HUES64 (cell line): ENCODE results near the gene ST8SIA4.
A peak's percentile ranks its signal among the peaks of the same experiment; 100 is the strongest.

Source experiments
- H3K27ac ChIP-seq: 2 replicates; pipeline ENCODE4 v1.7.0; 2013; ENCODE audit warnings: low read depth, low read length, inconsistent platforms
- H3K27me3 ChIP-seq: 2 replicates; pipeline ENCODE4 v1.6.1; 2013; ENCODE audit warnings: mild to moderate bottlenecking, low read length; ENCODE audit not compliant: insufficient read depth
- H3K36me3 ChIP-seq: 2 replicates; pipeline ENCODE4 v1.6.1; 2013; ENCODE audit warnings: mild to moderate bottlenecking, low read length; ENCODE audit not compliant: insufficient read depth
- H3K4me1 ChIP-seq: 2 replicates; pipeline ENCODE4 v1.6.1; 2013; ENCODE audit warnings: mild to moderate bottlenecking, low read length, moderate library complexity; ENCODE audit not compliant: insufficient read depth
- H3K4me3 ChIP-seq: 2 replicates; pipeline ENCODE4 v1.5.1; 2013; ENCODE audit warnings: mild to moderate bottlenecking, low read length, moderate library complexity
- H3K9ac ChIP-seq: 2 replicates; pipeline ENCODE4 v1.6.1; 2013; ENCODE audit warnings: mild to moderate bottlenecking, low read depth, low read length
- H3K9me3 ChIP-seq: 2 replicates; pipeline ENCODE4 v1.6.1; 2013; ENCODE audit warnings: low read depth, low read length; ENCODE audit not compliant: insufficient read depth
- WGBS: fragments of 150-250, 120-280 bp; methylation state at CpG from one replicate; pipeline ENCODE4 v1.1.7; 2013; ENCODE audit warnings: missing lambda C conversion rate; 5-methylcytosine and 5-hydroxymethylcytosine counted together

The ST8SIA4 gene

DNA sequence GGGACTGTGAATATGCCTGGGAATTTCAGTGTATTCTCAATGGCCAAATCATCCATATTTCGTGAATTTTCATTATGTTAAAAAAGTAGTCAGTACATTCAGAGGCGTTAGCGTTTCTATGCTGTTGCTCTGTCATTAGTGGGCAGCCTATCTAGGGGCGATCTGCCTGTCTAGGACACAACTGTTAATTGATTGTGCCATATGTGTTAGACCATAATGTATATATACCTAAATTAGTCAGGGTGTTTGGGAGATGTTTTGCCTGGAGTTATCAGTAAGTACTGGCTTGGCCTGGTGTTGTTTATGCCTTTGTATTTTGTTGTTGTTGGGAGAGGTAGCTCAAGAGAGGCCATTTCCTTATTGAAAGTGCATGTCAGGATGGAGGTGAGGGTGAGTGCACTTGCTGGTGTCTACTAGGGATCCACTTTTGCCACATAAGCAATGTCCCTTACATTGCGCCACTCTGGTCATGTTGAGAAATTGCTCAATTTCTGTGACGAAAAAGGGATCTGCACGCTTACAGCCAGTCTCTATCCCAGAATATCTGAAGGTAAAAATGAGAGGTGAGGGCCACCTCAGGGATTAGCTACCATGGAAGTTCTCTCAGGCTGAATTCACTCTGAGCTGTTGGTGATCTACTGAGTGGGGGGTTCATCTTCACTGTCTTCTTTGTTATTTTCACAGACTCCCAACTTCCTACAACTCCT is 123.3 kb downstream of the ST8SIA4 start:
- 96% methylated on average over 7 of the region's 7 CpGs for whole genome bisulfite sequencing
- H3K27ac ChIP-seq = no peak overlapping the region
- H3K9ac ChIP-seq = no peak overlapping the region
- H3K4me3 ChIP-seq = no peak overlapping the region
- H3K9me3 ChIP-seq = no peaks in the 10 kb centered on the region
- no peaks in the 10 kb centered on the region for H3K36me3 ChIP-seq
- peaks cover 14% of the 10 kb centered on the region; the same call in 1 of the 2 replicates for H3K4me1 ChIP-seq
- H3K27me3 ChIP-seq = no peaks in the 10 kb centered on the region

DNA sequence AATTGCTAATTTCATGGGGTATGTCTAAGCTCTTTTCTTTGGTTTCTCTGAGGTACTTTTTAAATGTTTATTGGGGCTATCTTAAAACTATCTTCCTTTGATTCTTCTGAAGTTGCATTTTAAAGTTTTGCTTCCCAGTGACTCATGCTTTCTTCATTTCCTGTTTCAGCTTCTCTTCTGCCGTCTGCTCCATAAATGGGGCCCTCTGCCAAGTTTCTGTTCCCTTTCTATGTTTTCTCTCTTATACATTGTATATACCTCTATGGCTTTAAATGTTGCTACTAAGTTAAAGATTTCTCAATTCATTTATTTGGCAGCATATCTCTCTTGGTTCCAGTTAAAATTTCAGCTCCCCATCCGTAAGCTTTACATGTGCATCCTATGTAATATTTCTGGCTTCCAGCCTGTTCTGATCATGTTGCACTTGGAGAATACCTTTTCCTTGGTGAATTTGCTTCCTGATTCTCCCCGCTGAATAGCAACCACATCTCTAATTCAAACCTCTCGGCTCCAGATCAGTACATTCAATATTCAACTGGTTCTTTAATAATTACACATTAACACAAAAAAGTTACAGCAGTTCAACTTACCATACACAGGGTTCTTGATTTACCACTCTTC is 125.3 kb downstream of the ST8SIA4 start:
- Histone ChIP-seq H3K4me3 (no peak overlapping the region), H3K9me3 (no peaks in the 10 kb centered on the region), H3K9ac (no peak overlapping the region), H3K27ac (no peak overlapping the region), H3K4me1 (peaks cover 20% of the 10 kb centered on the region), H3K36me3 (no peaks in the 10 kb centered on the region), H3K27me3 (no peaks in the 10 kb centered on the region)
- WGBS = 85% methylated on average over 4 of the region's 4 CpGs

DNA sequence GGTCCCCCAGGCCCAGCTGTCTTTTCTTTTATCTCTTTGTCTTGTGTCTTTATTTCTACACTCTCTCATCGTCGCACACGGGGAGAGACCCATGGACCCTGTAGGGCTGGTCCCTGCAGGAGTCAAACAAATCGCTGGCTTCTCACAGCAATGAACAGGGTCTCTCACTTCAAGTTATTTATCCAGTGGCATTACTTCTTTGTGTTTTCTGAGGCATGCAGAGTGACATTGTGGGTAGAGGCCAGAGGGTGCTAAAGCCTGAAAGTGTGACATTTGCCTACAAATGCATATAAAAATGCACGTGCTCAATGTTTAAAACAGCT is 127.6 kb downstream of the ST8SIA4 start:
- H3K27ac ChIP-seq = no peak overlapping the region
- no peak overlapping the region for H3K4me3 ChIP-seq
- H3K4me1 ChIP-seq = peaks cover 31% of the 10 kb centered on the region
- no peaks in the 10 kb centered on the region for H3K27me3 ChIP-seq
- 87% methylated on average over 5 of the region's 5 CpGs for WGBS
- no peak overlapping the region for H3K9ac ChIP-seq
- H3K36me3 ChIP-seq = no peaks in the 10 kb centered on the region
- H3K9me3 ChIP-seq = no peaks in the 10 kb centered on the region

DNA sequence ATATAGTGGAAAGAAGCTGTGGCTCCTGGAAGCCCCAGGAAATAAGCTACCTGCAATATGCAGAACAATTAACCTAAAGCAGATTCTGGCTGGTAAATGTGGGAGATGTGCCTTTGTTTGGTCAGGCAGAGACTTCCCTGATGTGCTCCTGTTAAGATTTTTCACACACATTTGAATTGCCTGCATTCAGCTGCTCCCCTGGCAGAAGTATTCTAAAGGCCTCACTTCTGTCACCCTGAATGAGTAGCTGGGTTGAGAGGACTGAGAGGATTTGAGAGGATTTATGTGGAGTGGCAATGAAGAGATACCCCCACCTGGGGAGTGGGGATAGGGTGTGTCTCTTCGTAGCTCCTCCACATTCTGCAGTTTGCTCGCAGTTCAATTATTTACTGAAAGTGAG is 130.5 kb downstream of the ST8SIA4 start:
- Histone ChIP-seq H3K9me3 (no peaks in the 10 kb centered on the region), H3K27me3 (no peaks in the 10 kb centered on the region), H3K36me3 (no peaks in the 10 kb centered on the region), H3K4me1 (peaks cover 22% of the 10 kb centered on the region), H3K9ac (no peak overlapping the region), H3K27ac (peak overlapping the region; percentile 37; the same call in 1 of the 2 replicates), H3K4me3 (no peak overlapping the region)
- 73% methylated on average over 2 of the region's 2 CpGs for WGBS

DNA sequence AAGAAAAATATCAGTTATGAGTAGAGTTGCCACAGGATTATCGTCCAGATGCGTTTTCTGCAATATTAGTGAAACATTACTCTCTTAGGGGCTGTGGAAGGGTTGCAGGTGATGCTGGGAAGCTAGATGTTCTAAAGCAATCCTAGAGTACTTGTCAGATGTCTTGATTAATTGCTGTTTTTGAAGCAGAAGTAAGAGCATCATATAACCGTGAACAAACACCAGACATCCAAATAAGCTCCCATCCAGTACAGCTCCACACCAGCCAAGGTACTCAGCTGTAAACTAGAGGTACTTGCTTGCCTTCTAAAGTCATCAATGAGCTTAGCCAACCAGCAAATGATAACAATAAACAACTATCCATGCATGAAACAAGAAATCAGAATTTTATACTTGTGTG is 131.1 kb downstream of the ST8SIA4 start:
- Histone ChIP-seq H3K4me3 (no peak overlapping the region), H3K4me1 (peaks cover 17% of the 10 kb centered on the region), H3K36me3 (no peaks in the 10 kb centered on the region), H3K27me3 (no peaks in the 10 kb centered on the region), H3K27ac (peak overlapping the region; percentile 37; the same call in 1 of the 2 replicates), H3K9ac (no peak overlapping the region), H3K9me3 (no peaks in the 10 kb centered on the region)
- WGBS = 95% methylated on average over 3 of the region's 3 CpGs

DNA sequence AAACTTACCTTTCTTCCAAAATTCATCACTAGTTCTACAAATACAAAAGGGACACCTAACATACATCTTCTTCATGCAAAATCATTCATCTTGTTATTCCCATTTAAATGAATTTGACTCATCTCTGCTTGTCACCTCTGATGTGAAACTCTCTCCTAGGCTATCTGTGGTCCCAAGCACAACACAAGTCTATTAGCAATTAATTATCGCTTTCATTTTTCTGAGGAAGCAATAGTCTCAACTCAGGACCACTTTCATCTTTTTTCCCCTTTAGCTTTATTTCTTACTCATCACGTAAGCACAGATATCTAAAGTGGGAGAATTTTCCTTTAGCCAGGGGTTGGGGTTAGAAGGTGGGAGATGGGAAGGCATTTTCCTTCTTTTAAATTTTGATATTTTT is 131.9 kb downstream of the ST8SIA4 start:
- H3K27me3 ChIP-seq = no peaks in the 10 kb centered on the region
- no peak overlapping the region for H3K9ac ChIP-seq
- no peaks in the 10 kb centered on the region for H3K9me3 ChIP-seq
- H3K27ac ChIP-seq = no peak overlapping the region
- no peaks in the 10 kb centered on the region for H3K36me3 ChIP-seq
- no peak overlapping the region for H3K4me3 ChIP-seq
- peaks cover 17% of the 10 kb centered on the region for H3K4me1 ChIP-seq
- WGBS = 100% methylated on average over 1 of the region's 2 CpGs

DNA sequence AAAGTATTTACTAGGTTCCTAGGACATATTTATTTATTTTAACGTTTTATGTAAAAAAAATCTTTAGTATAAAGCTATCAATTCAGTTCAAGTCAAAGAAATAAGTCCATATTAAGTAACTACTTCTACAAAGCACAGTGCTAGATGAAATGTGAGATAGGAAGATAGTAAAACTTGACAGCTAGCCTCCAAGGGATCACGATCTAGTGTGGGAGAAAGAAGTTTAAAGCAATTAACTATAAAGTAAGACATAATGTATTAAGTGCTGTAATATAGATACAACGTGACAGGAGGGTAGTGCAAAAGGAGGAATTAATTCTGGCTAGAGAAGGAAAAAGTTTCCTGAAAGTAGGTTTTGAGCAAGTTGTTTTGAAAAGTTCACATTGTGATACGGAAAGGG is 134.9 kb downstream of the ST8SIA4 start:
- H3K9me3 ChIP-seq = no peaks in the 10 kb centered on the region
- no peak overlapping the region for H3K4me3 ChIP-seq
- no peaks in the 10 kb centered on the region for H3K36me3 ChIP-seq
- peaks cover 15% of the 10 kb centered on the region for H3K4me1 ChIP-seq
- H3K27ac ChIP-seq = no peak overlapping the region
- 94% methylated on average over 3 of the region's 4 CpGs for WGBS
- H3K27me3 ChIP-seq = no peaks in the 10 kb centered on the region
- no peak overlapping the region for H3K9ac ChIP-seq

DNA sequence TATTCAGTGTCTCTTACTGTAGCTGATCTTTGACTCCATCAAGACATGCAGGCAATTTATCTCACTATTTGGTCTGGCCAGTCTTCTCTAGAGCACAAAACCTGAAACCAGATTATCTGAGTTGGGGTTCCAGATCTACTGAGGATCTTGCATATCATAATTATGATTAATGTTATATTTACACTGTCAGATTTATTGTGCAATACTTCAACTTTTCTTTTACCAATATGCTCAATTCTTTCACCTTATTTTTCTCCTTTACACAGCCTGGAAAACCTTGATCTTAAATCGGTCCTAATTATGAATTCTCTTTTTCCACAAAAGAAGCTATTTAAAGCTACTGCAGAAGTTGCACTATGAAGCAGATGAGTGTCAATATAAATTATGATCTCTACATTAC is 140.1 kb downstream of the ST8SIA4 start:
- no peak overlapping the region for H3K9ac ChIP-seq
- 81% methylated on average over 1 of the region's 1 CpG for WGBS
- no peak overlapping the region for H3K27ac ChIP-seq
- no peaks in the 10 kb centered on the region for H3K9me3 ChIP-seq
- H3K27me3 ChIP-seq = peaks cover 4% of the 10 kb centered on the region; the same call in 1 of the 2 replicates
- H3K36me3 ChIP-seq = no peaks in the 10 kb centered on the region
- peaks cover 10% of the 10 kb centered on the region for H3K4me1 ChIP-seq
- no peak overlapping the region for H3K4me3 ChIP-seq

DNA sequence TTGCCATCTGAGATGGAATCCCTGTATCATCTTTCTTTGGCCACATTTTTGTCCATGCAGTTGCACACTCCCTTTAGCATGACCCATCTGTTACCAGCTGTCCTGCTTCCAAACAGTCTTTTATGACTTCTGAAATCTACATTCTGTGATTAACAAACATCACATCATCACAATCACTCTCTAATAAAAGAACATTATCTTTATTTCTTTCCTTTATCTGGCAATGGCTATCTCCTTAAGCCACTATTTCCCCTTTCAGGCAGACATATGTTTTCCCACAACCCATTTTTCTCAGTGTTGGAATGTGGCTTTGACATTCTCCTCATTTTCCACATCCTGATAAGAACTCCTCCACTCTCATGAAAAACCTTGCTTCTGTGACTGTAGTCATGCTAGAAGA is 141.0 kb downstream of the ST8SIA4 start:
- Histone ChIP-seq H3K4me3 (no peak overlapping the region), H3K36me3 (no peaks in the 10 kb centered on the region), H3K27ac (no peak overlapping the region), H3K9me3 (no peaks in the 10 kb centered on the region), H3K4me1 (peaks cover 18% of the 10 kb centered on the region), H3K27me3 (peaks cover 4% of the 10 kb centered on the region; the same call in 1 of the 2 replicates), H3K9ac (no peak overlapping the region)

DNA sequence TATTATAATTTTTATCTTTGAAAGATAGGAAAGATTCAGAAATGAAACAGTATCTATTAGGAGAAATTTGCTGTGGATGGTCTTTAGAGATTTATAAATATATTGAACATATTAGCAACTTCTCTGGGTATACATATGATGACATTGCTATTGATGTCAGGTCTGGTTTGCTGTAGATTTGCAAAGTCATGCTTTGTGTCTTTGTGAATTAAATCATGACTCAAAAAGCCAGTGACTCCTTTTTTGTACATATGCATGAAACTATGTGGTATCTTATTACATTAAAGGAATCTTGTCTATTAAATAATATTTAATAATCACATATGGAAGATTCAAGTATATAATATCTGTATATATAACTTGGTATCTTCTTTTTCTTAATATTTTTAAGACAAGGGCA is 141.9 kb downstream of the ST8SIA4 start:
- Histone ChIP-seq H3K4me3 (no peak overlapping the region), H3K9ac (no peak overlapping the region), H3K9me3 (no peaks in the 10 kb centered on the region), H3K27me3 (peaks cover 10% of the 10 kb centered on the region), H3K27ac (no peak overlapping the region), H3K4me1 (peaks cover 25% of the 10 kb centered on the region), H3K36me3 (no peaks in the 10 kb centered on the region)

DNA sequence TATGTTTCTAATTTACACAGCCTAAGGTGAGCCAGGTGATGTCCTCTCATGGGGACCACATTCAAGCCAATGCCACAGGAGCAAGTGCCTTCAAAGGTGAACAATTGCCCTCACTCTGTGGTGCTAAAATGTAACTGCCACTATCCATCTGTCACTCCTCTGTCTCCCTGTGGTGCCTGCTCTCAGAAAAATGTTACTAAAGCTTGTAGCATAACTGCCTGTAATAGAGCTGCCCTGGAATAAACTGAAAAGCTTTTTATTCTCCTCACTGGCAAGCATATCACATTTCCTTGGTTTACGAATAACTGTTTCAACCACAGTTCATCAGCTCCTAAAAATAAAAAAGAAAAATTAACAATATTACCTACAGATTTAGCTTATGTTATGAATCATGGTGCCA is 142.4 kb downstream of the ST8SIA4 start:
- H3K4me3 ChIP-seq = no peak overlapping the region
- H3K4me1 ChIP-seq = peaks cover 25% of the 10 kb centered on the region
- peaks cover 15% of the 10 kb centered on the region for H3K27me3 ChIP-seq
- H3K9ac ChIP-seq = no peak overlapping the region
- H3K27ac ChIP-seq = no peak overlapping the region
- no peaks in the 10 kb centered on the region for H3K36me3 ChIP-seq
- no peaks in the 10 kb centered on the region for H3K9me3 ChIP-seq
- WGBS = 94% methylated on average over 1 of the region's 1 CpG

DNA sequence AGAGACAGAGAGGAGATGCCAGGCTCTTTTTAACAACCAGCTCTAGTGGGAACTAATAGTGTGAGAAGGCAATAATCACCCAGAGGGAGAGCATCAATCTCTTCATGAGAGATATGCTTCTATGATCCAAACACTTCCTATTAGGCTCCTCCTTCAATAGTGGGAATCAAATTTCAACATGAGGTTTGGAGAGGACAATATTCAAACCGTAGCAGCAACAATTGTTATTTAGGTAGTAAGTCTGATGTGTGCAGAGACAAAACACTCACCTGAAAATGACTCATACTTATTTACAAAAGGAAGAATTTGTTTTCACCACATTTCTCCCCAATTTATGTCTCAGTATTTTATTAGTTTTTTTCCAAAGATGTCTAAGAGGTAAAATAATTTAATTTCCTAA is 144.3 kb downstream of the ST8SIA4 start:
- Histone ChIP-seq H3K4me3 (no peak overlapping the region), H3K9me3 (no peaks in the 10 kb centered on the region), H3K4me1 (peaks cover 25% of the 10 kb centered on the region), H3K9ac (no peak overlapping the region), H3K36me3 (no peaks in the 10 kb centered on the region), H3K27ac (no peak overlapping the region), H3K27me3 (peaks cover 18% of the 10 kb centered on the region)
- WGBS = no CpG with 5 or more reads among the region's 1 CpG
